ENCODE data around the gene CDCA5.

Gene CDCA5

DNA sequence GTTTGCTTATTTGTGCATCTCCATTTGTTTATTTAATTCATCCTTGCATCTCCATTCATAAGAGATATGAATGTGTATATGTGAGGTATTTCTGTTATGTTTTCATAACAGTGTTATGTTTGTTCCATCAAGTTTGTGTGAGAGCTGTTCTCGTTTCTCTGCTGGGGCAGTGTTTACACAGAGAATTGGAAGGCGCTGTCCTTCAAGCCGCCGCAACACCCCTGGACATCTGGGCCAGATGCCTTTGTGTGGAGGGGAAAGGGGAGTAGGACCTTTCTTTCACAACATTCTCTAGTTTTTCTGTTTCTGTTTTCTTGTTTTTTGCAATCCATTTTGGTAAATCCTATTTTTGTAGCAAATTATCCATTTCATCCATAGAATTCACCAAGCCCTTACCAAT lies 20.8 kb upstream of the CDCA5 start:
- DNase-seq = no peak

DNA sequence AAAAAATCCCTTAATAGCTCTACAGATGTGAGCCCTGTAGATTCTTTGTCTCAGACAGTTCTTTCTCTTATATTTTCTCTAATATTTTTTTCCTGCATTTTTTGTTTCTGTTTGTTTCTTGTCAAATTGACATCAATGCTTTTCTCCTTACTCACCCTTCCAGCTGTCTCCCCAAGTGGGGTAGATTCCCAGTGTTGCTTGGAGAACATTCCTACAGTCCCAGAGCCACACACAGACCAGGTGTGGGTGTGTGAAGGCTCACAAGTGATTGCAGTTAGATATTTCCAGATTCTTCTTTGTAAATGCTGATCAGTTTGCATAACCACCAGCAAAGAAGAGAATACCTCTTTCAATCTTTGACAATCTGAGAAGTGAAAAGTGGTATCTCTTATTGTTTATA lies 19.6 kb upstream of the CDCA5 start:
- no peak for DNase-seq

- DNase-seq = no peak
These were observed 18.6 kb upstream of the CDCA5 start for GRCh38 chr11:65102142-65103095.

GRCh38 chr11:65100674-65101350 lies 17.0 kb upstream of the CDCA5 start:
- DNase-seq = no peak

DNA sequence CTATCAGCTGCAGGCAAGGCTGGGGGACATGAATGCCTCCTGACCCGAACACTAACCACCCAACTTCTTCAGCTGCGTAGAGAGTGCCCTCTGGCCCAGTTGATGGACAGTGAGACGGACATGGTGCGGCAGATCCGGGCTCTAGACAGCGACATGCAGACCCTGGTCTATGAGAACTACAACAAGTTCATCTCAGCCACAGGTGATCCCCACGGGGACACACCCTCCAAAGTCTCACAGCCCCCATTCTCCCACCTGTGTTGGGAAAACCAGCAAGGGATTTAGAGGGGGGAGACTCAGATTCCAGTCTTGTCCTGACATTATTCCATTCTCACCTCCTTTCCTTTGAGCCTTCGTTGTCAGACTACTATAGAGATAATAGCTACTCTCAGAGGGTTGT lies 13.1 kb upstream of the CDCA5 start:
- DNase-seq = no peak

GRCh38 chr11:65095974-65096806 lies 12.3 kb upstream of the CDCA5 start, which contains the start of gene VPS51:
Gene VPS51, plus strand, starts transcription at chr11:65096214. Its CDS starts 37 bp downstream, at chr11:65096251.
- peak; percentile 81 for DNase-seq

DNA sequence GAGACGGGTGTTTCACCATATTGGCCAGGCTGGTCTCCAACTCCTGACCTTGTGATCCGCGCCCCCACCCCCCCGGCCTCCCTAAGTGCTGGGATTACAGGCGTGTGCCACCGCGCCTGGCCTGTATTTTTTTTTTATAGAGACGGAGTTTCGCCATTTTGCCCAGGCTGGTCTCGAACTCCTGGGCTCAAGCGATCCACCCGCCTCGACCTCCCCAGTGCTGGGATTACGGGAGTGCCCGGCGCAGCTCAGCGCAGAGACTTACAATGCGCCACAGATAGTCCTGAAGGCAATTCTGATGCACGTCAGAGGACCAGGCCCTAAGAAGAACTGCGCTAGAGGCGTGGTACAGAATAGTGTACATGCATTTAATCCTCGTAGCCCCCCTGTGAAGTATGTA lies 11.6 kb upstream of the CDCA5 start:
- no peak for DNase-seq

DNA sequence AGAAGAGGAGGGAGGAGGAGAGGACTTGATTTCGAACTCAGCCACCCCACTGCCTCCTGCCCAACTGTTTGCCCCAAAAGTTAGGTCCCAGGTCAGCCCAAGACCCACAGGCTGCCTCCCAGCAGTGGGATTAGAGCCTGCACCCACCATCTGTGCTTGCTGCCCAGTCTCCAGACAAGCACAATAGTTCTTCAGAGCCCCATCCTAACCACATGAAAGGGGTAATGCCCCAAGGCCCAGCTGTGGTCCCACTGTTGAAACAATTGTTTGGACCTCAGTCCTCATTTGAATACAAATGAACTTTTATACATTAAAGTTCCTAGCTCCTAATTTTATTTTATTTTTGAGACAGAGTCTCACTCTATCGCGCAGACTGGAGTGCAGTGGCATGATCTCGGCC lies 6.8 kb upstream of the CDCA5 start:
- no peak for DNase-seq

GRCh38 chr11:65089621-65090020 lies 5.8 kb upstream of the CDCA5 start:
- DNase-seq = no peak

DNA sequence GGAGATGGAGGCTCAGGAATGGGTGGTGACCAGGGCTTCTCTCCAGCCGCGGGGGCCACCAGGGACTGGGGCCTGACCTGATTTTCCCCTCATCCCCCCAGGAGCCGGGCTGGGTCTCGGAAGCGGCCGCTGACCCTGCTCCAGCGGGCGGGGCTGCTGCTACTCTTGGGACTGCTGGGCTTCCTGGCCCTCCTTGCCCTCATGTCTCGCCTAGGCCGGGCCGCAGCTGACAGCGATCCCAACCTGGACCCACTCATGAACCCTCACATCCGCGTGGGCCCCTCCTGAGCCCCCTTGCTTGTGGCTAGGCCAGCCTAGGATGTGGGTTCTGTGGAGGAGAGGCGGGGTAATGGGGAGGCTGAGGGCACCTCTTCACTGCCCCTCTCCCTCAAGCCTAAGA lies 4.0 kb upstream of the CDCA5 start:
- no peak for DNase-seq

GRCh38 chr11:65087216-65087615 lies 3.4 kb upstream of the CDCA5 start:
- DNase-seq = no peak

DNA sequence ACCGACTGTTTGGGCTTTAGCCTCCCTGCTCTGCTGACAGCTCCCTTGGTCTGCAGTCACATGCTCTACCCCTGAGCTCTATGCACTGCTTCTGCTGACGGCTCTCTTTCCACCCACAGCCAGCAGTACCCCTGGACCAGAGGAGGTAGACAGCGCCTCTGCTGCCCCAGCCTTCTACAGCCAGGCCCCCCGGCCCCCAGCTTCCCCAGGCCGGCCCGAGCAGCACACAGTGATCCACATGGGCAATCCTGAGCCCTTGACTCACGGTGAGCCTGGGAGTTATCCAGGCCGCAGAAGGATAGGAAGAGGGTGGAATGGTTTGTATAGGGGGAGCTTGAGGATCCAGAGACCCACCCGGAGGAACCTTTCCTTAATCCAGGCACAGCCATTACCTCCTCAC lies 3.0 kb upstream of the CDCA5 start:
- DNase-seq = no peak

DNA sequence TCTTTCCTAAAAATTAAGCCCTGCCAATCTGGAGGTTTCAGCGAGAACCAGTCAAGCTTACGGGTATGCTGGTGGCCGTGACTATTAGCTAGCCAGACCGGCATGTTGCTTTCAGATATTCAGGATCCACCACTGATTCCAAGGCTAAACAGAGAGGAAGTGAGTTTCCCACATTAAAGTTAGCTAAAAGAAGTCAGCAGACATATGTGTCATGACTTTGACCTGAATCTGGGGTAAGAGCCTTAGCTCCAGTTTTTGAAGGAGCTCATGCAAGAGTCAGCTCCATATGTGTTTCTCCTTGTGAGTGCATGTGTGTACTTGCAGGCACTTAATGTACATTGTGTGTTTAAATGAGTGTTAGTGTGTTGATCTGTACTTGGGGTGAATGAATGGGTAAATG lies 1.6 kb upstream of the CDCA5 start:
- no peak for DNase-seq

GRCh38 chr11:65084598-65085375 lies 947 bp upstream of the CDCA5 start:
- no peak for DNase-seq

GRCh38 chr11:65083134-65083833 lies 556 bp downstream of the CDCA5 start:
- DNase-seq = no peak

DNA sequence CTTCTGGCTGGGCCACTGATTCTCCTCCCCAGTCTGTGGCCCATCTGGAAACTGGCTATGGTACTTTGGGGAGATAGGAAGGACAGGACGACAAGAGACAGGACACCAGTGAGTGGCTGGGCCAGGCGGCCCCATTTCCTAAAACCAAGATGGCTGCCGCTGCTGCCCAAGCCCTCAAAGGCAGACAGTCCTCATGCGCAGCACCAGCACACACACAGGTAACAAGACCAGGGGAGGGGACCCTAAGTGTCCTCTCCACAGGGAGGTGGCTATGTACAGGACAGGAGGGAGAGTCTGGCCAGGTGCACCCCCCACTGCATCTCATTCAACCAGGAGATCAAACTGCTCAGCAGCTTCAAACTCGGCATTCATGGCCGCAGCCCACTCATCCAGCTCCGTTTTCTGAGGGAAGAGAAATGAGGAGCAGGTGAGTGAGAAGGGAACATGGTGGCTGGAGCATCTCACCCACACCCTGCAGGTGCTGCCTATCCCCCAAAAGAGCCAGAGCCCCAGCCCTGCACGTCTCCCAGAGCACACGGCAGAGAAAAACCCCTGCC lies 5.0 kb downstream of the CDCA5 start:
- DNase-seq = no peak

DNA sequence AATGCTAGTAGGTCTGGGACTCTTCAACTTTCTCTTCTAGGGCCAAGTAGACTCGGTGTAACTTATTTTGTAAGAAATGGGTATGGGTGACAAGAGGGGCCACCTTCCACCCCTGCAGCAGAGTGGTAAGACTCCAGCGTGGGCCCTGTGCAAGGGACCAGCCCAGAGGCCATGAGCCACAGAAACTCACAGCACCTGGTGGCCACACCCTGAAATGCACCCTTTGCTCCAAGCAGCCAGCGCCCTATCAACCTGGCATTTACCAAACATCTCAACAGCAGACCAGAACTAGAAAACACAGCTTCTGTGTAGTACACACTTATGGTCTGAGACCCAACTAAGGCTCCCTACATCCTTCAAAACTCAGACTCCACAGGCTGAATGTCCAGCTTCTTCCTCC lies 5.7 kb downstream of the CDCA5 start:
- peak; percentile 78 for DNase-seq

GRCh38 chr11:65077451-65077850 lies 6.4 kb downstream of the CDCA5 start:
- DNase-seq = no peak

- no peak for DNase-seq
These were observed 11.2 kb downstream of the CDCA5 start for GRCh38 chr11:65072631-65072966.

- no peak for DNase-seq
These were observed 11.8 kb downstream of the CDCA5 start for GRCh38 chr11:65071907-65072630.

- no peak for DNase-seq
These were observed 14.6 kb downstream of the CDCA5 start for GRCh38 chr11:65069217-65069616.
